Loucy (cell line): ENCODE measurements around the gene SLC23A2.
"Not testable (repeated sequence)": the region's sequence is repeated elsewhere in the genome, so short reads cannot be mapped to it uniquely, and the experiment has no call there.

Experiments
- H2AFZ ChIP-seq: fragments of 200-600 bp; sonication (generic); 2 replicates; pipeline ENCODE4 v1.6.0; 2016; ENCODE audit warnings: antibody characterized with exemption, mild to moderate bottlenecking, low read length, moderate library complexity
- H3F3A ChIP-seq: fragments of 200-600 bp; 2 replicates; pipeline ENCODE4 v1.6.0; 2016; ENCODE audit warnings: antibody characterized with exemption, low read depth, mild to moderate bottlenecking
- H3K27me3 ChIP-seq: fragments of 200-600 bp; sonication (generic); 2 replicates; pipeline ENCODE4 v1.6.1; 2014; ENCODE audit warnings: low read length, mild to moderate bottlenecking; ENCODE audit not compliant: insufficient read depth, poor library complexity, severe bottlenecking
- H3K36me3 ChIP-seq: fragments of 200-600 bp; sonication (generic); 2 replicates; pipeline ENCODE4 v1.6.1; 2016; ENCODE audit warnings: low read length; ENCODE audit not compliant: insufficient read depth
- H3K4me1 ChIP-seq: fragments of 200-600 bp; sonication (generic); 2 replicates; pipeline ENCODE4 v1.5.1; 2014; ENCODE audit warnings: low read length, mild to moderate bottlenecking; ENCODE audit not compliant: insufficient read depth, poor library complexity, severe bottlenecking
- H3K4me2 ChIP-seq: fragments of 200-600 bp; sonication (generic); 2 replicates; pipeline ENCODE4 v1.6.0; 2014; ENCODE audit warnings: antibody characterized with exemption, low read length, low read depth, mild to moderate bottlenecking; ENCODE audit not compliant: poor library complexity, severe bottlenecking
- H3K4me3 ChIP-seq: fragments of 200-600 bp; sonication (generic); 2 replicates; pipeline ENCODE4 v1.5.1; 2014; ENCODE audit warnings: low read length, mild to moderate bottlenecking, mixed read lengths; ENCODE audit not compliant: poor library complexity, severe bottlenecking
- H3K79me2 ChIP-seq: fragments of 200-600 bp; sonication (generic); 2 replicates; pipeline ENCODE4 v1.6.1; 2014; ENCODE audit warnings: low read length; ENCODE audit not compliant: insufficient read depth
- H3K9ac ChIP-seq: fragments of 200-600 bp; sonication (generic); 2 replicates; pipeline ENCODE4 v1.6.0; 2014; ENCODE audit warnings: mild to moderate bottlenecking, low read depth, low read length, moderate library complexity; ENCODE audit not compliant: poor library complexity, severe bottlenecking
- H3K9me2 ChIP-seq: fragments of 200-600 bp; sonication (generic); replicated peaks from 2 replicates; pipeline ENCODE4 v1.6.1; 2016; ENCODE audit warnings: low read depth, low read length, mixed read lengths
- H3K9me3 ChIP-seq: fragments of 200-600 bp; sonication (generic); 2 replicates; pipeline ENCODE4 v1.6.1; 2014; ENCODE audit warnings: mild to moderate bottlenecking, antibody characterized with exemption, low read length, low read depth; ENCODE audit not compliant: insufficient read depth
- H4K20me1 ChIP-seq: fragments of 200-600 bp; sonication (generic); 2 replicates; pipeline ENCODE4 v1.6.0; 2014; ENCODE audit warnings: antibody characterized with exemption, low read length, mild to moderate bottlenecking; ENCODE audit not compliant: insufficient read depth, poor library complexity, severe bottlenecking
- CTCF ChIP-seq: fragments of 200-600 bp; sonication (generic); conservative IDR thresholded peaks from 2 replicates; pipeline ENCODE4 v1.5.1; 2014; ENCODE audit warnings: mild to moderate bottlenecking, antibody characterized with exemption, low read length
- EZH2phosphoT487 ChIP-seq: fragments of 200-600 bp; IDR thresholded peaks from 2 replicates; pipeline ENCODE4 v1.6.1; 2018; ENCODE audit warnings: antibody characterized with exemption, mild to moderate bottlenecking, moderate library complexity, borderline replicate concordance

The SLC23A2 gene

GRCh38 chr20:4924032-4924431 lies 77.3 kb downstream of the SLC23A2 start:
- no peaks in the 10 kb centered on the region; the same call in 1 of the 2 replicates for H3K36me3 ChIP-seq
- no peak overlapping the region for H3K4me2 ChIP-seq
- H3K79me2 ChIP-seq: no peaks in the 10 kb centered on the region
- no peak overlapping the region for H2AFZ ChIP-seq
- H3K9me2 ChIP-seq: no peaks in the 10 kb centered on the region
- no peaks in the 10 kb centered on the region for H3K27me3 ChIP-seq
- no peaks in the 10 kb centered on the region for H3K4me1 ChIP-seq
- H3F3A ChIP-seq: no peaks in the 10 kb centered on the region
- H3K9ac ChIP-seq: no peak overlapping the region
- H3K4me3 ChIP-seq: no peak overlapping the region
- no peaks in the 10 kb centered on the region for H3K9me3 ChIP-seq
- TF ChIP-seq CTCF (no peak), EZH2phosphoT487 (no peak)
- no peaks in the 10 kb centered on the region for H4K20me1 ChIP-seq

- Histone ChIP-seq H3K79me2 (no peaks in the 10 kb centered on the region), H3K9me2 (no peaks in the 10 kb centered on the region), H3K36me3 (no peaks in the 10 kb centered on the region; the same call in 1 of the 2 replicates), H3F3A (no peaks in the 10 kb centered on the region), H3K9ac (no peak overlapping the region), H3K9me3 (no peaks in the 10 kb centered on the region), H2AFZ (no peak overlapping the region), H3K4me2 (no peak overlapping the region), H3K4me3 (no peak overlapping the region), H4K20me1 (no peaks in the 10 kb centered on the region), H3K4me1 (no peaks in the 10 kb centered on the region), H3K27me3 (no peaks in the 10 kb centered on the region)
- no peak for TF ChIP-seq CTCF
- TF ChIP-seq EZH2phosphoT487: no peak
These were observed 79.1 kb downstream of the SLC23A2 start for GRCh38 chr20:4922186-4922585.

- not testable (repeated sequence) for H4K20me1 ChIP-seq, H3K9me3 ChIP-seq, H2AFZ ChIP-seq, H3K36me3 ChIP-seq, H3K79me2 ChIP-seq, H3K4me1 ChIP-seq, H3K27me3 ChIP-seq, H3K9ac ChIP-seq, H3K4me2 ChIP-seq, H3K9me2 ChIP-seq, H3K4me3 ChIP-seq, H3F3A ChIP-seq
These were observed 80.0 kb downstream of the SLC23A2 start for GRCh38 chr20:4921271-4921670.

- Histone ChIP-seq H3K4me2 (no peak overlapping the region), H3K9me3 (no peaks in the 10 kb centered on the region), H3K36me3 (no peaks in the 10 kb centered on the region; the same call in 1 of the 2 replicates), H3K9me2 (no peaks in the 10 kb centered on the region), H3K4me3 (no peak overlapping the region), H2AFZ (no peak overlapping the region), H3F3A (no peaks in the 10 kb centered on the region), H3K27me3 (no peaks in the 10 kb centered on the region), H3K4me1 (no peaks in the 10 kb centered on the region), H3K79me2 (no peaks in the 10 kb centered on the region), H4K20me1 (no peaks in the 10 kb centered on the region), H3K9ac (no peak overlapping the region)
- no peak for TF ChIP-seq CTCF
- TF ChIP-seq EZH2phosphoT487: no peak
These were observed 80.7 kb downstream of the SLC23A2 start for GRCh38 chr20:4920655-4921054.
